ENCODE results near the gene PPP3CA. TPM values are rescaled to one million over a fixed set of nuclear protein-coding genes. Genes with fewer than 3 reads are reported as not detected.

The PPP3CA gene
- total RNA-seq, 2 donors from 2014 or later: 71.3 to 142 TPM

DNA sequence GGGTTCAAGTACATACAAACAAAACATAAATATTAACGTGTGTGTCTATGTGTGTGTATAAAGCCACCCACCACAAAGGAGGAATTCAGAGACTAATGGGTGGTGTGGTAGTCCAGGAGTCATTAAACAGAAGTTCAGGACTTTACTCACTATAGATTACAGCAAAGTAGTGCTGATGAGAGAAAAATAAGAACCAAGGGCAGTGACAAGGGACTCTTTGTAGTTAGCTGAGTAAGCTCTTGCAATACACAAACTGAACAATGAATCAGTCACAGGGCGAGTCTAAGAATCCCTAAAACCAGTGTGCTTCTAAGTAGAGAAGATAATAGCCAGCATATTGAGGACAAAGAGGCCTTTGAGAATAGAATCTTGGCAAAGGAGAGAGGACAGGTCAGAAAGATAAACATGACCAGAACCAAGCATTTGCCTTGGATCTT is 232.4 kb downstream of the PPP3CA start:
- no peak for DNase-seq (ENCODE audit: low spot score)
- intact Hi-C loops (cut with DNase I): loop anchor here (5.0 kb wide), 1 partner anchor 232 kb away; the partner anchor contains the start of gene PPP3CA
- 18% methylated on average over 2 of the region's 2 CpGs for WGBS
- no peak overlapping the region for H3K4me3 ChIP-seq
- H3K9me3 ChIP-seq: no peaks in the 10 kb centered on the region
- H3K27me3 ChIP-seq (replicated peaks; ENCODE audit: insufficient read depth): no peaks in the 10 kb centered on the region
- peak overlapping the region; percentile 17 to 28 for H3K27ac ChIP-seq
- TF ChIP-seq POLR2A (IDR thresholded peaks at IDR 0.05) (no peak), POLR2AphosphoS5 (IDR thresholded peaks at IDR 0.05) (peak; percentile 40)
- TF ChIP-seq, protein P1, sequence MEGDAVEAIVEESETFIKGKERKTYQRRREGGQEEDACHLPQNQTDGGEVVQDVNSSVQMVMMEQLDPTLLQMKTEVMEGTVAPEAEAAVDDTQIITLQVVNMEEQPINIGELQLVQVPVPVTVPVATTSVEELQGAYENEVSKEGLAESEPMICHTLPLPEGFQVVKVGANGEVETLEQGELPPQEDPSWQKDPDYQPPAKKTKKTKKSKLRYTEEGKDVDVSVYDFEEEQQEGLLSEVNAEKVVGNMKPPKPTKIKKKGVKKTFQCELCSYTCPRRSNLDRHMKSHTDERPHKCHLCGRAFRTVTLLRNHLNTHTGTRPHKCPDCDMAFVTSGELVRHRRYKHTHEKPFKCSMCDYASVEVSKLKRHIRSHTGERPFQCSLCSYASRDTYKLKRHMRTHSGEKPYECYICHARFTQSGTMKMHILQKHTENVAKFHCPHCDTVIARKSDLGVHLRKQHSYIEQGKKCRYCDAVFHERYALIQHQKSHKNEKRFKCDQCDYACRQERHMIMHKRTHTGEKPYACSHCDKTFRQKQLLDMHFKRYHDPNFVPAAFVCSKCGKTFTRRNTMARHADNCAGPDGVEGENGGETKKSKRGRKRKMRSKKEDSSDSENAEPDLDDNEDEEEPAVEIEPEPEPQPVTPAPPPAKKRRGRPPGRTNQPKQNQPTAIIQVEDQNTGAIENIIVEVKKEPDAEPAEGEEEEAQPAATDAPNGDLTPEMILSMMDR (IDR thresholded peaks at IDR 0.05): no peak
- peaks cover 6% of the 10 kb centered on the region for H3K4me1 ChIP-seq (replicated peaks)
- no peaks in the 10 kb centered on the region for H3K36me3 ChIP-seq

DNA sequence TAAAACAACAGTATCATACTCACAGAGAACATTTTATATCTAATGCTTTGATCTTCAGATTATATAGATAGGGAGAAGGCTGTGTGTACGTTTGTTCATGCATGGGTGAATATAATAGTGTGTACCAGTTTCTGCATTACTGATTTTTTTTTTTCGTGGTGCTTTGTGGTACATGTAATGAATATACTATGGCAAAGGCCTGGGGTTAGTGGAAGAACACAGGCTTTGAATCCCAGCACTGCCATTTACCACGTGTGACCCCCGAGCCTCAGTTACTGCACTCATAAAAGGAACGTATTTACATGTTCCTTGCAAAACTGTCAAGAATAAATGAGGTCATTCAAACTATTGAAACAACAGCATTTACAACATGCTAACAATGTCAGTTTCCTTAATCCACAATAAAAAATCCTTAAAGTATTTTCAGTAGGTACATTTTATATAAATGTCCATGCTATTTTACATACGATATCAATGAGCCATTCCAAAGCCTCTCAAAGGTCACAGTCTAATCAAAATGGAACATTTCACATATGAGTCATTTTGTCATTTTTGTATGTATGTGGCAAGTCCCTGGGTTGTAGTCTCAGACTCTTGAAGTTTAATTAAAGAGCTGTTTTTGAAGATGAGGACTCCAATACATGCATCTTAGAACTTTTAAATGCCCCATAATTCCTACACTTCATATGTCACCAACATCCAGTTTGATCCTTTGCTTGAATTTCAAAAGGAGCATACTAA is 242.8 kb downstream of the PPP3CA start:
- DNase-seq (ENCODE audit: low spot score): no peak
- peaks cover 12% of the 10 kb centered on the region for H3K4me1 ChIP-seq (replicated peaks)
- no peaks in the 10 kb centered on the region for H3K36me3 ChIP-seq
- no peak overlapping the region for H3K27ac ChIP-seq
- H3K4me3 ChIP-seq: no peak overlapping the region
- H3K9me3 ChIP-seq: no peaks in the 10 kb centered on the region
- WGBS: 26% methylated on average over 6 of the region's 6 CpGs
- H3K27me3 ChIP-seq (replicated peaks; ENCODE audit: insufficient read depth): no peaks in the 10 kb centered on the region
- intact Hi-C loops (cut with DNase I): no loop called here
- no peak for TF ChIP-seq POLR2A (IDR thresholded peaks at IDR 0.05)
- no peak for TF ChIP-seq POLR2AphosphoS5 (IDR thresholded peaks at IDR 0.05)
- TF ChIP-seq, protein P1 (IDR thresholded peaks at IDR 0.05): no peak

DNA sequence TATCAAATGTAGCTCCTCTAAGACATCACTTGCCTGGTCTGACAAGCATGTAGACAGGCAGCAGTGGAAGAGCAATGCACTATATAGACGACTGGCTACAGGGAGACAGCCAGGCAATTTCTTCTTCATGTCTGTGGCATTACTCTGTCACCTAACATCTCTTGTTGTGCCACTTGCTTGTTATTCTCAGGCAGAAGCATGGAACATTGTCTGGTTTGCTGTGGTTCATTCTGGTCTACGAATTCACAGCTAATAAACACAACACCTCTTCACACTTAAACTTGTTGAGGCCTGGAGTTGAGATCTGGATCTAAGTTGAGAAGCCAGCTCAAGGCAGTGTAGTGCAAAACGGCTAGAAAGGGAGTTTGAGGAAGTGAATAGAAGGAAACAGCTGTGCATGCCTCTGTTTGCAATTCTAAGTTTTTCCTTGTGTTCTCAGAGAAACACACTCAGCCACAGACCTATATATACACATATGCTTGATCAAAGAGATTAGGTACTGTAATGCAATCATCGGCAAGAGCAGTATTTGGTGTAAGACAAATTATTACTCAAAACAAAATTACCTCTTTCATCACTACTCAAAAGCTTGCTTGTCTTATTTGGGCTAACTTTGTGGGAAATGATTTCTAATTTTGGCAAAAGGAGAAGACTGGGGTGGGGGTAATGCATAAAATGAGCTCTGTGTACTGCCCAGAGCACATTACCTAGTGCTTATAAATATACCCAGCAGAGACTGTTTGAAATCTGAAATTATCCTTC is 243.8 kb downstream of the PPP3CA start:
- intact Hi-C loops (cut with DNase I): no loop called here
- Histone ChIP-seq H3K4me3 (no peak overlapping the region), H3K9me3 (no peaks in the 10 kb centered on the region), H3K27me3 (replicated peaks; ENCODE audit: insufficient read depth) (no peaks in the 10 kb centered on the region), H3K27ac (peak overlapping the region in 1 of 2 donors; percentile 3), H3K4me1 (replicated peaks) (peaks cover 12% of the 10 kb centered on the region), H3K36me3 (no peaks in the 10 kb centered on the region)
- no peak for TF ChIP-seq POLR2A (IDR thresholded peaks at IDR 0.05)
- no peak for TF ChIP-seq POLR2AphosphoS5 (IDR thresholded peaks at IDR 0.05)
- TF ChIP-seq, protein P1 (IDR thresholded peaks at IDR 0.05): no peak
- WGBS: 22% methylated on average over 4 of the region's 4 CpGs
- no peak for DNase-seq (ENCODE audit: low spot score)

DNA sequence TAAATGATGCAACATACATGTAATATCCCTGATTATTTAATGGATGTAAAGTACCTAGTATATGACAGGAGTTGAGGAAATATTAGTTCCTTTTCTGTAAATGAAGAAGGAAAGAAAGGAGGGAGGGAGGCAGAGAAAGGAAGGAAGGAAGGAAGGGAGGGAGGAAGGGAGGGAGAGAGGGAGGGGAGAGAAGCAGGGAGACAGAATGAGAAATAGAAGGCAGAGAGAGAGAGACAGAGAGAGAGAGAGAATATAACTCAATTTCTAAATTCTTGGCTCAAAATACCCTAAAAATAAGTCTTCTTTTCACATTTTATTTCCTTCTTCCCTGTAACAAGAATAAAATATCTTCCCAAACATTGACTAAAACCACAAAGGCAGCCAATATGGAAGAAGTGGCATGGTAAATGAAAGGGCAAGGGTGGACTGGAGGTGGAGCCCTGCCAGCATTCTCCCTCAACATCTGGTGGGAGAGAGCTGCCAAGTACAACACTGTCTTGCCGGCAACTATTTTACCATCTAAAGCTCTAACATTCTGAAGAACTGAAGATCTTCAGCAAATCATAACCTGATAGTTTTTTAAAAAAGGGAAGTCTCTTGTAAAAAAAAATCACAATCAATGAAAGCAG is 245.1 kb downstream of the PPP3CA start:
- H3K9me3 ChIP-seq: no peaks in the 10 kb centered on the region
- H3K27ac ChIP-seq: no peak overlapping the region
- H3K4me3 ChIP-seq: no peak overlapping the region
- no peaks in the 10 kb centered on the region for H3K27me3 ChIP-seq (replicated peaks; ENCODE audit: insufficient read depth)
- WGBS: 14% methylated on average over 1 of the region's 1 CpG
- no peaks in the 10 kb centered on the region for H3K36me3 ChIP-seq
- TF ChIP-seq, protein P1 (IDR thresholded peaks at IDR 0.05): no peak
- TF ChIP-seq POLR2AphosphoS5 (IDR thresholded peaks at IDR 0.05): no peak
- H3K4me1 ChIP-seq (replicated peaks): peaks cover 12% of the 10 kb centered on the region
- DNase-seq (ENCODE audit: low spot score): no peak
- intact Hi-C loops (cut with DNase I): no loop called here
